ENCODE data around the gene SBF2.

SBF2 gene

GRCh38 chr11:10021563-10021962, 272.5 kb downstream of the SBF2 start:
- Histone ChIP-seq H2BK12ac (ENCODE audit: low read length in 2 of 2) (no peak overlapping the region), H3K14ac (ENCODE audit: low read length in 2 of 2) (no peak overlapping the region), H3K27me3 (ENCODE audit: control insufficient read depth in 1 of 2, insufficient read depth in 1 of 2, low read length in 2 of 2) (no peaks in the 10 kb centered on the region), H3K9ac (ENCODE audit: low read length) (no peak overlapping the region), H3K4ac (ENCODE audit: low read depth in 1 of 2, low read length in 2 of 2) (no peak overlapping the region), H2AK5ac (ENCODE audit: low read length, severe bottlenecking) (no peak overlapping the region), H2AFZ (ENCODE audit: low read depth, low read length) (no peak overlapping the region), H3K4me3 (ENCODE audit: insufficient read depth in 1 of 2, low read depth in 1 of 2, low read length in 2 of 2) (no peak overlapping the region), H3K36me3 (ENCODE audit: control insufficient read depth in 1 of 2, insufficient read depth in 2 of 2, low read depth in 1 of 2, low read length in 2 of 2) (peaks cover 3 to 28% of the 10 kb centered on the region in 2 experiments), H2BK120ac (ENCODE audit: low read depth, low read length) (no peak overlapping the region), H3K79me1 (replicated peaks; ENCODE audit: low read length, poor library complexity, severe bottlenecking) (peaks cover 5% of the 10 kb centered on the region), H3K23ac (ENCODE audit: low read length in 2 of 2) (no peak overlapping the region), H3K9me3 (ENCODE audit: control insufficient read depth, low read length) (no peaks in the 10 kb centered on the region), H3K27ac (ENCODE audit: low read length, poor library complexity, severe bottlenecking) (no peak overlapping the region), H4K8ac (ENCODE audit: low read length) (no peak overlapping the region), H2BK15ac (ENCODE audit: low read depth, poor library complexity, severe bottlenecking) (no peak overlapping the region), H2BK5ac (ENCODE audit: low read depth, low read length, poor library complexity, severe bottlenecking) (no peak overlapping the region), H3K4me2 (ENCODE audit: low read length, poor library complexity, severe bottlenecking) (no peak overlapping the region), H3K4me1 (ENCODE audit: control insufficient read depth, insufficient read depth, low read depth, low read length) (no peaks in the 10 kb centered on the region), H3K18ac (ENCODE audit: low read depth in 1 of 2, low read length in 2 of 2) (no peak overlapping the region), H4K91ac (ENCODE audit: low read length) (no peak overlapping the region)
- WGBS, result 55% methylated on average over 2 of the region's 2 CpGs
- no peak for DNase-seq

GRCh38 chr11:10019906-10020682, 273.9 kb downstream of the SBF2 start:
- no peaks in the 10 kb centered on the region for H3K27me3 ChIP-seq (ENCODE audit: control insufficient read depth in 1 of 2, insufficient read depth in 1 of 2, low read length in 2 of 2)
- H3K9me3 ChIP-seq (ENCODE audit: control insufficient read depth, low read length), result peaks cover 9% of the 10 kb centered on the region
- no peaks in the 10 kb centered on the region for H3K4me1 ChIP-seq (ENCODE audit: control insufficient read depth, insufficient read depth, low read depth, low read length)
- 90% methylated on average over 5 of the region's 7 CpGs for WGBS
- no peak overlapping the region for H2AK5ac ChIP-seq (ENCODE audit: low read length, severe bottlenecking)
- no peak overlapping the region for H2BK12ac ChIP-seq (ENCODE audit: low read length in 2 of 2)
- peaks cover 4% of the 10 kb centered on the region for H3K79me1 ChIP-seq (replicated peaks; ENCODE audit: low read length, poor library complexity, severe bottlenecking)
- no peak overlapping the region for H3K27ac ChIP-seq (ENCODE audit: low read length, poor library complexity, severe bottlenecking)
- no peak overlapping the region for H2BK5ac ChIP-seq (ENCODE audit: low read depth, low read length, poor library complexity, severe bottlenecking)
- no peak overlapping the region for H3K4me2 ChIP-seq (ENCODE audit: low read length, poor library complexity, severe bottlenecking)
- H4K91ac ChIP-seq (ENCODE audit: low read length), result no peak overlapping the region
- no peak overlapping the region for H3K14ac ChIP-seq (ENCODE audit: low read length in 2 of 2)
- no peak overlapping the region for H2BK15ac ChIP-seq (ENCODE audit: low read depth, poor library complexity, severe bottlenecking)
- peaks cover 0 to 29% of the 10 kb centered on the region in 2 experiments for H3K36me3 ChIP-seq (ENCODE audit: control insufficient read depth in 1 of 2, insufficient read depth in 2 of 2, low read depth in 1 of 2, low read length in 2 of 2)
- no peak overlapping the region for H3K9ac ChIP-seq (ENCODE audit: low read length)
- DNase-seq, result no peak
- no peak overlapping the region for H3K23ac ChIP-seq (ENCODE audit: low read length in 2 of 2)
- H3K4me3 ChIP-seq (ENCODE audit: insufficient read depth in 1 of 2, low read depth in 1 of 2, low read length in 2 of 2), result no peak overlapping the region
- no peak overlapping the region for H3K4ac ChIP-seq (ENCODE audit: low read depth in 1 of 2, low read length in 2 of 2)
- H3K18ac ChIP-seq (ENCODE audit: low read depth in 1 of 2, low read length in 2 of 2), result no peak overlapping the region
- no peak overlapping the region for H2AFZ ChIP-seq (ENCODE audit: low read depth, low read length)
- H2BK120ac ChIP-seq (ENCODE audit: low read depth, low read length), result no peak overlapping the region
- H4K8ac ChIP-seq (ENCODE audit: low read length), result no peak overlapping the region

GRCh38 chr11:10017911-10018310, 276.1 kb downstream of the SBF2 start:
- Histone ChIP-seq H3K4ac (ENCODE audit: low read depth in 1 of 2, low read length in 2 of 2) (no peak overlapping the region), H3K36me3 (ENCODE audit: control insufficient read depth in 1 of 2, insufficient read depth in 2 of 2, low read depth in 1 of 2, low read length in 2 of 2) (peaks cover 4 to 35% of the 10 kb centered on the region in 2 experiments), H3K18ac (ENCODE audit: low read depth in 1 of 2, low read length in 2 of 2) (no peak overlapping the region), H3K9ac (ENCODE audit: low read length) (no peak overlapping the region), H3K14ac (ENCODE audit: low read length in 2 of 2) (no peak overlapping the region), H3K27ac (ENCODE audit: low read length, poor library complexity, severe bottlenecking) (no peak overlapping the region), H3K9me3 (ENCODE audit: control insufficient read depth, low read length) (peaks cover 31% of the 10 kb centered on the region), H3K4me1 (ENCODE audit: control insufficient read depth, insufficient read depth, low read depth, low read length) (no peaks in the 10 kb centered on the region), H3K23ac (ENCODE audit: low read length in 2 of 2) (no peak overlapping the region), H3K27me3 (ENCODE audit: control insufficient read depth in 1 of 2, insufficient read depth in 1 of 2, low read length in 2 of 2) (no peaks in the 10 kb centered on the region), H4K8ac (ENCODE audit: low read length) (no peak overlapping the region), H2BK120ac (ENCODE audit: low read depth, low read length) (no peak overlapping the region), H3K4me3 (ENCODE audit: insufficient read depth in 1 of 2, low read depth in 1 of 2, low read length in 2 of 2) (no peak overlapping the region), H3K4me2 (ENCODE audit: low read length, poor library complexity, severe bottlenecking) (no peak overlapping the region), H2BK15ac (ENCODE audit: low read depth, poor library complexity, severe bottlenecking) (no peak overlapping the region), H3K79me1 (replicated peaks; ENCODE audit: low read length, poor library complexity, severe bottlenecking) (peaks cover 4% of the 10 kb centered on the region), H2AFZ (ENCODE audit: low read depth, low read length) (no peak overlapping the region), H4K91ac (ENCODE audit: low read length) (no peak overlapping the region), H2BK12ac (ENCODE audit: low read length in 2 of 2) (no peak overlapping the region), H2BK5ac (ENCODE audit: low read depth, low read length, poor library complexity, severe bottlenecking) (no peak overlapping the region), H2AK5ac (ENCODE audit: low read length, severe bottlenecking) (no peak overlapping the region)
- DNase-seq, result no peak
- no CpG with 5 or more reads among the region's 1 CpG for WGBS

GRCh38 chr11:10017050-10017449, 277.0 kb downstream of the SBF2 start:
- Histone ChIP-seq H2BK12ac (ENCODE audit: low read length in 2 of 2) (no peak overlapping the region), H3K4me3 (ENCODE audit: insufficient read depth in 1 of 2, low read depth in 1 of 2, low read length in 2 of 2) (no peak overlapping the region), H4K91ac (ENCODE audit: low read length) (no peak overlapping the region), H3K36me3 (ENCODE audit: control insufficient read depth in 1 of 2, insufficient read depth in 2 of 2, low read depth in 1 of 2, low read length in 2 of 2) (peaks cover 4 to 37% of the 10 kb centered on the region in 2 experiments), H3K4me1 (ENCODE audit: control insufficient read depth, insufficient read depth, low read depth, low read length) (no peaks in the 10 kb centered on the region), H3K27ac (ENCODE audit: low read length, poor library complexity, severe bottlenecking) (no peak overlapping the region), H3K18ac (ENCODE audit: low read depth in 1 of 2, low read length in 2 of 2) (no peak overlapping the region), H2BK15ac (ENCODE audit: low read depth, poor library complexity, severe bottlenecking) (no peak overlapping the region), H3K4me2 (ENCODE audit: low read length, poor library complexity, severe bottlenecking) (no peak overlapping the region), H3K4ac (ENCODE audit: low read depth in 1 of 2, low read length in 2 of 2) (no peak overlapping the region), H3K9ac (ENCODE audit: low read length) (no peak overlapping the region), H3K79me1 (replicated peaks; ENCODE audit: low read length, poor library complexity, severe bottlenecking) (peaks cover 5% of the 10 kb centered on the region), H2BK5ac (ENCODE audit: low read depth, low read length, poor library complexity, severe bottlenecking) (no peak overlapping the region), H3K9me3 (ENCODE audit: control insufficient read depth, low read length) (peaks cover 39% of the 10 kb centered on the region), H2AFZ (ENCODE audit: low read depth, low read length) (no peak overlapping the region), H3K23ac (ENCODE audit: low read length in 2 of 2) (no peak overlapping the region), H2AK5ac (ENCODE audit: low read length, severe bottlenecking) (no peak overlapping the region), H2BK120ac (ENCODE audit: low read depth, low read length) (no peak overlapping the region), H3K27me3 (ENCODE audit: control insufficient read depth in 1 of 2, insufficient read depth in 1 of 2, low read length in 2 of 2) (no peaks in the 10 kb centered on the region), H3K14ac (ENCODE audit: low read length in 2 of 2) (no peak overlapping the region), H4K8ac (ENCODE audit: low read length) (no peak overlapping the region)
- no peak for DNase-seq
- no CpG with 5 or more reads among the region's 1 CpG for WGBS

Data from mesenchymal stem cell (in vitro differentiated cells and primary cell).